ENCODE data around the gene PHF14.
"Not testable (repeated sequence)": the region's sequence is repeated elsewhere in the genome, so short reads cannot be mapped to it uniquely, and the experiment has no call there.

PHF14 gene, protein sequence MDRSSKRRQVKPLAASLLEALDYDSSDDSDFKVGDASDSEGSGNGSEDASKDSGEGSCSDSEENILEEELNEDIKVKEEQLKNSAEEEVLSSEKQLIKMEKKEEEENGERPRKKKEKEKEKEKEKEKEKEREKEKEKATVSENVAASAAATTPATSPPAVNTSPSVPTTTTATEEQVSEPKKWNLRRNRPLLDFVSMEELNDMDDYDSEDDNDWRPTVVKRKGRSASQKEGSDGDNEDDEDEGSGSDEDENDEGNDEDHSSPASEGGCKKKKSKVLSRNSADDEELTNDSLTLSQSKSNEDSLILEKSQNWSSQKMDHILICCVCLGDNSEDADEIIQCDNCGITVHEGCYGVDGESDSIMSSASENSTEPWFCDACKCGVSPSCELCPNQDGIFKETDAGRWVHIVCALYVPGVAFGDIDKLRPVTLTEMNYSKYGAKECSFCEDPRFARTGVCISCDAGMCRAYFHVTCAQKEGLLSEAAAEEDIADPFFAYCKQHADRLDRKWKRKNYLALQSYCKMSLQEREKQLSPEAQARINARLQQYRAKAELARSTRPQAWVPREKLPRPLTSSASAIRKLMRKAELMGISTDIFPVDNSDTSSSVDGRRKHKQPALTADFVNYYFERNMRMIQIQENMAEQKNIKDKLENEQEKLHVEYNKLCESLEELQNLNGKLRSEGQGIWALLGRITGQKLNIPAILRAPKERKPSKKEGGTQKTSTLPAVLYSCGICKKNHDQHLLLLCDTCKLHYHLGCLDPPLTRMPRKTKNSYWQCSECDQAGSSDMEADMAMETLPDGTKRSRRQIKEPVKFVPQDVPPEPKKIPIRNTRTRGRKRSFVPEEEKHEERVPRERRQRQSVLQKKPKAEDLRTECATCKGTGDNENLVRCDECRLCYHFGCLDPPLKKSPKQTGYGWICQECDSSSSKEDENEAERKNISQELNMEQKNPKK

DNA sequence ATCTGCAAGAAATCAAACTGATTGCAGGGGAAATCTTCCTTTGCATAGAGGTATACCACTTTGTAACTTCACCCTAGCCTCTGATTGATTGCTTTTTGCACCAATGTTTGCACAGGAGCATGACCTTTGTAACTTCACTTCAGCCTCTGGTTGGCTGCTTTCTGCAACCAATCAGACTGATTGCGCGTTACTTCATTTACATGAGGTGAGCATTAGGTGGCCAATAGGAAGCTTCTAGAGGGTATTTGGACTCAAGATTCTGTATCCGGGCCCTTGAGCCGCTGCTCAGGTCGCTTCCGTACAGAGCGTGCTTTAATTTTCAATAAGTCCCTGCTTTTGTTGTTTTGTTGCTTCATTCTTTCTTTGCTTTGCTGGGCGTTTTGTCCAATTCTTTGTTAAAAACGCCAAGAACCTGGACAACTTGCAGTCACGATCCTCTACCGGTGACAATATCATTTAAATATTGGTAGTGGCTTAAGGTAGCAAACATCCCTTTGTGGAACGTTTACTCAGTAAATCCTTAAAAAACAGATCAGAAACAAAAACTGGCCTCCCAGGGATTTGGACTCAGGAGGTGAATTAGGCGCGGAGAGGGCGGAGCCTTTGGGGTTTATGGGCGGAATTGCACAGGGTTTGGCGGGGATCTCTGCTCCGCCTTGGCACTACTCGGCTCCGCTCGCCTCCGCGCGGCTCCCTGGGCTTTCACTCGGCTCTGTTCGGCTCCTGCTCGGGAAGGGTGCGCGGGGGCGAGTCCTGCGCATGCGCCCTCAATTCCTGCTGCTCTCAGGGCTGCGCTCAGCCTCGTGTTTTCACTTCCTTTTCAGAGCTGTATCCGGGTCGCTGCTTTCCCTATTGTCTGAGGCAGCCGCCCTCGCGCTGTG is at the start of gene PHF14:
PHF14 (plus strand) TSS at position 812 of the 881 bp plus-strand sequence. CDS start 452 bp downstream, outside the sequence.
- peak; percentile 88 for DNase-seq (ENCODE audit: low read depth)

DNA sequence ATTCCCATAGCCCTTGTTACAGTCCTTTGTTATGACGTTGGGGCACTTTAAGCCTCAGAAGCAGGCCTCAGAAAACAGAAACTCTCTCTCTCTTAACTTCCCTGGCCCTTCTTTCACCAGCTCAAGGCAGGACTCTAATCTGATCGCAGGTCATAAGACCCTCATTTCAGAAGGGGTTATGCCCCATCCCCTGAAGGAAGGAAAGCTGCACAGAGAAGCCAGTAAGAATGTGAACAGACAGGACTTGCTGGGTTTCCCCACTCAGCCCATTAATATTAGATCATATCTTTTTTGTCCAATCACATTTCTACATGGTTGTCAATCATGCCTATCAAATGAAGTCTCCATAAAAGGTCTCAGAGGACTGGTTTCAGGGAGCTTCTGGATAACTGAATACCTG is 49.3 kb upstream of the PHF14 start:
- DNase-seq (ENCODE audit: low read depth), result no peak

DNA sequence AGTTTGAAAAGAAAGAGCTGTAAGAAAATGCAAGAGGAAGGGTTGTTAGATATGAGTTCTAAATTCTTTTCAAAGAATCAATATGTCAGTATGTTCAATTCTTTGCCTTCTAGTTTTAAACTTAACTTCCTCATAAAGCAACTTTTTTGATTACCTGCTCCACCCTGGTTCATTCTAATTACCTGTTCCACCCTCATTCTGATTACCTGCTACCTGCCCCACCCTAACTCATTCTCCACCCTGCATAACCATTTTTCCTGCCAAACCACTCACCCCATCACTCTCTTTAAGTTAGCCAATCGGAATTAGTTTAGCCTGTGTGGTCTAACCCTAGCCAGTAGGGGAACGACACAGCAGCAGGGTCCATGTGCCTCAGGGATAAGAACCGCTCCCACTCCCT is 45.5 kb upstream of the PHF14 start:
- DNase-seq (ENCODE audit: low read depth), result not testable (repeated sequence)

DNA sequence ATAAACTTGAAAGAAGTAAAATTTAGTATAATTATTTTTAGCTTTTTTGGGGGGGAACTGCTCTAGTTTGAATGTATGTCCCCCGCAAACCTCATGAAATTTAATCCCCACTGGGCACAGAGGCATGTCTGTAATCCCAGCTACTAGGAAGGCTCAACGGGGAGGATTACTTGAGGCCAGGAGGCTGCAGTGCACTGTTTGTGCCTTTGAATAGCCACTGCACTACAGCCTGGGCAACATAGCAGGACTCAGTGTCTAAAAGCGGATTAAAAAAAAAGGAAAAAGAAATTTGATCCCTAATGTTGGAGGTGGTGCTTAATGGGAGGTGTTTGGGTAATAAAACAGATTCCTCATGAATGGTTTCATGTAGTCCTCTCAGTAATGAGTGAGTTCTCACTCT is 43.1 kb upstream of the PHF14 start:
- no peak for DNase-seq (ENCODE audit: low read depth)

DNA sequence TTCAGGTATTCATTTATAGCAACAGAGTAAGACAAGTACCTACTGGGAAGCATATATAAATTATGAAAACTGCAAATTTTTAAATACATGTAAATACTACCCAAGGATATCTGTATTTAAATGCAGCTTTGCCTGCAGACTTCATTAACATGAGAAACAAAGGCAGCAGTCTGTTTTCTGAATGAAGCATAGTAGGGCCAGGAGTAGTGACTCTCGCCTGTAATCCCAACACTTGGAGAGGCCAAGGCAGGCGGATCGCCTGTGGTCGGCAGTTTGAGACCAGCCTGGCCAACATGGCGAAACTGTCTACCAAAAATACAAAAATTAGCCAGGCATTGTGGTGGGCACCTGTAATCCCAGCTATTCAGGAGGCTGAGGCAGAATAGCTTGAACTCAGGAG is 42.5 kb upstream of the PHF14 start:
- DNase-seq (ENCODE audit: low read depth), result no peak

DNA sequence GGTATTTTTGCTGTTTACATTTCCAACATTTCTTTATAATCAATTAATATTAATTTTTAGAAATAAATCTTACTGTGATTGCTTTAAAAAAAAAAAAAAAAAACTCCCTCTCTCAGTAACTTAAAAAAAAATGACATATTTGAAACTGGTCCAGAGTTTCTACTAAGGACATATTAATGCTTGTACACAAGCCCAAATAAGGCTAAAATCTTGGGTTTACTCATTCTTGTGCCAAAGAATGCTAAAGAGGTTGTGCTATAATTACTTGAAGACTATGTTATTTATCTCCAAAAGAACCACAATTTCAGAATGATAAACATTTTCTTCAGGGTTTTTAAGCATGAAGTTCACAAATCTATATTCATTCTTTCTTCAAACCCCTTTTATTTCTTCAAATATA is 39.4 kb upstream of the PHF14 start:
- DNase-seq (ENCODE audit: low read depth), result no peak

DNA sequence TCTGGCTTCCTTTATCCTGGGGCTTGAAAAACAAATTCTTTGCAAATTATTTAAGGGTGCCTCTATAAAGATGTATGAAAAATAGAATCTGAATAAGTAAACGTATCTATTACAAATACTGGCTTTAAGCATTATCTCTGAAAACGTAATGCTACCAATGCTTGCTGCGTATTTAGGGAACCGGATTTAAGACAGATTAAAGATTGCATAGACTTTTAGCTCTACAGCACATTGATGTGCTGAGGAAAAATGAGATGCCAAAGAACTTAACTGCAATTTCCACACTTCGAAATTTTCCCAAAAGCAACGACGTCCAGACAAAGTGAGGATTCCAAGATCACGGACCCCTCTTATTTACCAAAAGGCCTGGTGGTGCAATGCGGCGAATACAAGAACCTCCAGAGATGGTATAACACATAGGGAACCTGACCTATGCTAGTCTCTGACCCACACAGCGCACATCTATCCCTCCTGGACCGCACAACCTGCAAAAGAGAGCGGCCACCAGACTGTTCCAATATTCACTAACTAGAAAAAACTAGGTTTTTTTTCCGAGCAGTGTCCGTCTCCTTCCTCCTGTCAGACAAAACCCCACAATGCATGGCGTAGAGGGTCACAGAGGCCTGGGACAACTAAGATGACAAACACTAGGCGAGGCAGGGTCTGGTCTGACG is 34.3 kb upstream of the PHF14 start:
- no peak for DNase-seq (ENCODE audit: low read depth)

DNA sequence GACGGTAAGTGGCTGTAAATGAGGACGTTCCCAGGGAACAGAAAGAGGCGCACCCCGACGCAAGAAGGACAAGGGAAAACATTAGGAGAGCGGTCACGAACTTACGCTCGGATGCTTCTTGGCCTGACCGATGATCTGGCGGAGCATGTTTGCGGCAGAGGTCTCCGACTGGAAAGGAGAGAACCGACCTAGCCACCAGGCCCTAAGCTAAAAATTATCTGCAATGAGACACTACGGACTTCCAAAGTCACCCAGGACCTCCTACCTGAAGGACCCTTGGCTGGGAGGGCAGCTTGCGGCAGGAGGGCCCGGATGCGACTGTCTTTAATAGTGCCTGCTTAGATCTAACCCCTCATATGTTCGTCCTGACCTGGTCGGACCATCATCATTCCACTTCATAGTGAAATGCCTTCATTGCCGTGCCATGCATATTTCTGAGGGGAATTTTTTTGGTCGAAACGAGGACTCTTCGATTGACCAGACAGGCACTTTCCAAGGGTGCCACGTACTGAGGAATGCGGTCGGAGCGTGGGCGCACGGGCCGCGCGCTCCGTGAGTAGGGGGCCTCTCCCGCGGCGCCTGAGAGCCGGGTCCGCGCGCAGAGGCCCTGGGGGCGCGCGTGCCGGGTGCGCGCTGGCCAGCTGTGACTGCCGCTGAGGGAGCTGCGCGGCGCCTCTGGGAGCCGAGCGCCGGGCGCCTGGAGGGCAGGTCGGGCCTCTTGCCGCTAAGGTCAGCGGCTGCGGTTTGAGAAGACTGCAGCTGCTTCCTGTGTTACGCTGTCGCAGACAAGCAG is 33.6 kb upstream of the PHF14 start:
- peak; percentile 75 for DNase-seq (ENCODE audit: low read depth)

DNA sequence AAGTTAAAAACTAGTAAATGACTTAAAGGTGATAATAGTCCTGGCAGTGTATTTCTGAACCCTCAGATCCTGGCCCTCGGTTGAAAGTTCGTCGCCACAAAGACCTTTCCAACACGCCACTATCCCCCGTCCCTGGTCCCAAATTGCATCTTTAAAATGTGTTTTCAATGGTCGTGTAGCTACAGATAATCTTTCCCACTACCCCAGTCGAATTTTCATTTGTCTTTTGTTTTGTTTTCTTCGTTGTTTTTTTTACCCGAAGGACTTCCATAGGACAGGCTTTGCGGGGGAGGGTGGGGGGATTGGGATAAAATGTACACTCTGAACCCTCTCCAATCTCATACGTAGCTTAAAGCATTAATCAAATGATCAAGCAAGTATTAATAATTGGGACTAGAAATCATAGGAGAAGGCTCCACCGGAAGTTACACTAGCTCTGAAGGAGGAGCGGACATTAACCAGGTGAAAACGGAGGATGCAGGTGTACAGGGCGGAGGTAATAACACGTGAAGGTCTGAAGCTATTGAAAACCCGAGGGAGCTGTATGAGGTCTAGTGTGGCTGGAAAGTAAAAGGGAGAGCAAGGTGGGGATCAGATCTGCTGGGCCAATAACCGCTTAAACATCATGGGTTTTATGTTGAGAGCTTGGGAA is 32.8 kb upstream of the PHF14 start:
- DNase-seq (ENCODE audit: low read depth), result no peak

DNA sequence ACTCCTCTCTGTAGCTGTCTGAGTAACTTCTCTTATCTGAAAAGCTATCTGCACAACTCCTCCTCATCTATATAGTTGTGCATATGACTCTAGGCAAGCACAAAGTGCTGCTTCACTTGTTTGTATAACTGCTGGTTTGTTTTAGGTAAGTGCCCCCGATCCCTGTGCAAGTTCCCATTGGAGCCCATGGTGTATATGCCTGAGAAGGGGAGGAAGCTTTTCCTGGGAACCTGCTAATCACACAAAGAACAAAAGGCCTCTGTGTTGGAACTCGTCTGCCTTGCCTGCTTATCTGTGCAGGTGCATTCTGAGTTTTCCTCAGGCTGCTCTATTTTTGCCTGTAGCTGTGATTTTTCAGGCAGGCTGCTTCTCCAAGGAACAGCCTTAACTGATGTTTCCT is 23.2 kb upstream of the PHF14 start:
- DNase-seq (ENCODE audit: low read depth), result no peak

DNA sequence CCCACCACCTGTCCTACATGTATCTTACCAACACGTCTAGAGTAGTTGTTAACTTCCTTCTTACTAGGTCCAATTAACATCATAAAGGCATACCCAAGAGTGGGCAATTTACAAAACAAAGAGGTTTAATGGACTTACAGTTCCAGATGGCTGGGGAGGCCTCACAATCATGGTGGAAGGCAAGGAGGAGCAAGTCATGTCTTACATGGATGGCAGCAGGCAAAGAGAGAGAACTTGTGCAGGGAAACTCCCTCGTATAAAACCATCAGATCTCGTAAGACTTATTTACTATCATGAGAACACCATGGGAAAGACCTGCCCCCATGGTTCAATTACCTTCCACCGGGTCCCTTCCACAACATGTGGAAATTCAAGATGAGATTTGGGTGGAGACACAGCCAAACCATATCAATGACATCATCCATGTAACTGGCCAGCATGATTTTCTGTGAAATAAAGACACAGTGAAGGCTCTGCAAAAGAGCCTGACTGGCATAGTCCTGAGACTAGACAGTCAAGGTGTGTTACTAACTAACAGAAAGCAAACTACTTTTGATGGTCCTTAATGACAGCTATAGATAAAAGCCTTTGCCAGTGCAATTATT is 22.6 kb upstream of the PHF14 start:
- DNase-seq (ENCODE audit: low read depth), result not testable (repeated sequence)

DNA sequence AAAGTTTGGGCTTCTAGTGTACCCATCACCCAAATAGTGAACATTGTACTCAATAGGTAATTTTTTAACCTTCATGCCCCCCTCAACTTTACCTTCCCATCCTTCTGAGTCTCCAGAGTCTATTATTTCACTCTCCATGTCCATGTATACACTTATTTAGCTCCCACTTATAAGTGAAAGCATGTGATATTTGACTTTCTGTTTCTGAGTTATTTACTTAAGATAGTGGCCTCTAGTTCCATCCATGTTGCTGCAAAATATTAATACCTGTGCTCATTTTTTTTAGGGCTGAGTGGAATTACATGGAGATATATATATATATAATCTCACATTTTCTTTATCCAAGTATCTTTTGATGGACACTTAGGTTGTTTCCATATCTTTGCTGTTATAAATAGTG is 21.1 kb upstream of the PHF14 start:
- DNase-seq (ENCODE audit: low read depth), result no peak

DNA sequence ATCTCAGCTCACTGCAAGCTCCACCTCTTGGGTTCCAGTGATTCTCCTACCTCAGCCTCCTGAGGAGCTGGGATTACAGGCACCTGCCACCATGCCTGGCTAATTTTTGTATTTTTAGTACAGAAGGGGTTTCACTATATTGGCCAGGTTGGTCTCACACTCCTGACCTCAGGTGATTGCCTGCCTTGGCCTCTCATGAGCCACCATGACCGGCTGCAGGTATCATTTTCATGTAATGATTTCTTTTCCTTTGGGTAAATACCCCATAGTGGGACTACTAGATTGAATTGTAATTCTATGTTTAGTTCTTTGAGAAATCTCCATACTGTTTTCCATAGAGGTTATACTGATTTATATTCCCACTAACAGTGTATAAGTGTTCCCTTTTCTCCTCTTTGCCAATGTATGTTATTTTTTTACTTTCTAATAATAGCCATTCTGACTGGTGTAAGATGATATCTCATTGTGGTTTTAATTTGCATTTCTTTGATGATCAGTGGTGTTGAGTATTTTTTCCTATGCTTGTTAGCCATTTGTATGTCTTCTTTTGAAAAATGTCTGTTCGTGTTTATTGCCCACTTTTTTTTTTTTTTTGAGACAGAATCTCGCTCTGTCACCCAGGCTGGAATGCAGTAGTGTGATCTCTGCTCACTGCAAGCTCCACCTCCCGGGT is 20.5 kb upstream of the PHF14 start:
- not testable (repeated sequence) for DNase-seq (ENCODE audit: low read depth)

DNA sequence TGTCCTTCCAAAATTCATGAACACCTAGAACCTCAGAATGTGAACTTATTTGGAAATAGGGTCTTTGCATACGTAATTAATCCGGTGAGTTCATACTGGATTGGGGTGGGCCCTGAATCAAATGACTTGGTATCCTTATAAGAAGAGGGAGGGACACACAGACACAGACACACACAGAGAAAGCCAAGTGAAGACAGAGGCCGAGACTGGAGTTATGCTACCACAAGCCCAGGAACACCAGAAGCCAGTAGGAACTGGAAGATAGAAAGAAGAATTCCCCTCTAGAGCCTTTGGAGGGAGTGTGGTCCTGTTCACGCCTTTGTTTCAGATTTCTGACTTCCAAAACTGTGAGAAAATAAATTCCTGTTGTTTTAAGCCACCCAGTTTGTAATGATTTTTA is 17.1 kb upstream of the PHF14 start:
- no peak for DNase-seq (ENCODE audit: low read depth)

DNA sequence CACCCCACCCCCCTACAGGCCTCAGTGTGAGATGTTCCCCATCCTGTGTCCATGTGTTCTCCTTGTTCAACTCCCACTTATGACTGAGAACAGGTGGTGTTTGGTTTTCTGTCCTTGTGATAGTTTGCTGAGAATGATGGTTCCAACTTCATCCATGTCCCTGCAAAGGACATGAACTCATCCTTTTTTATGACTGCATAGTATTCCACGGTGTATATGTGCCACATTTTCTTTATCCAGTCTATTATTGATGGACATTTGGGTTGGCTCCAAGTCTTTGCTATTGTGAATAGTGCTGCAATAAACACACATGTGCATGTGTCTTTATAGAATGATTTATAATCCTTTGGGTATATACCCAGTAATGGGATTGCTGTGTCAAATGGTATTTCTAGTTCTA is 13.4 kb upstream of the PHF14 start:
- not testable (repeated sequence) for DNase-seq (ENCODE audit: low read depth)

DNA sequence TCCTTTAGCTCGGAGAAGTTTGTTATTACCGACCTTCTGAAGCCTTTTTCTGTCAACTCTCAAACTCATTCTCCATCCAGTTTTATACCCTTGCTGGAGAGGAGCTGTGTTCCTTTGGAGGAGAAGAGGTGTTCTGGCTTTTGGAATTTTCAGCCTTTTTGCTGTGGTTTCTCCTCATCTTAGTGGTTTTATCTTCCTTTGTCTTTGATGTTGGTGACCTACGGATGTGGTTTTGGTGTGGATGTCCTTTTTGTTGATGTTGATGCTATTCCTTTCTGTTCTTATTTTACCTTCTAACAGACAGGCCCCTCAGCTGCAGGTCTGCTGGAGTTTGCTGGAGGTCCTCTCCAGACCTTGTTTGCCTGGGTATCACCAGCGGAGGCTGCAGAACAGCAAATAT is 8.7 kb upstream of the PHF14 start:
- not testable (repeated sequence) for DNase-seq (ENCODE audit: low read depth)

DNA sequence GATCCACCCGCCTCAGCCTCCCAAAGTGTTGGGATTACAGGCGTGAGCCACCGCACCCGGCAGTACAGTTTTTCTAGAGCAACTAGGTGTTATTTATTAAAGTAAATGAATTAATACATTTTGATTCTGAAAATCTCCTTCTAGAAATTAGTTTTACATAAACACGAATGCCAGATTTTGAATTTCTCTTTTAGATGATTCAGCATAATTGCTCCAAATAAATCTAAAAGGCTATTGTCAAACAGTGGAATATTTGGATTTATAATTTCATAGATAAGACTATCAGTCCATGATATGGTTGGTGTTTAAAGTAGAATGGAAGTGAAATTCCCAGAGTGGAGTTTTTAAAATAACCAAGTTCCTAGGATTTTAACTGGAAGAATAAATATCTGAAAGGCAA is 1.5 kb upstream of the PHF14 start:
- no peak for DNase-seq (ENCODE audit: low read depth)

DNA sequence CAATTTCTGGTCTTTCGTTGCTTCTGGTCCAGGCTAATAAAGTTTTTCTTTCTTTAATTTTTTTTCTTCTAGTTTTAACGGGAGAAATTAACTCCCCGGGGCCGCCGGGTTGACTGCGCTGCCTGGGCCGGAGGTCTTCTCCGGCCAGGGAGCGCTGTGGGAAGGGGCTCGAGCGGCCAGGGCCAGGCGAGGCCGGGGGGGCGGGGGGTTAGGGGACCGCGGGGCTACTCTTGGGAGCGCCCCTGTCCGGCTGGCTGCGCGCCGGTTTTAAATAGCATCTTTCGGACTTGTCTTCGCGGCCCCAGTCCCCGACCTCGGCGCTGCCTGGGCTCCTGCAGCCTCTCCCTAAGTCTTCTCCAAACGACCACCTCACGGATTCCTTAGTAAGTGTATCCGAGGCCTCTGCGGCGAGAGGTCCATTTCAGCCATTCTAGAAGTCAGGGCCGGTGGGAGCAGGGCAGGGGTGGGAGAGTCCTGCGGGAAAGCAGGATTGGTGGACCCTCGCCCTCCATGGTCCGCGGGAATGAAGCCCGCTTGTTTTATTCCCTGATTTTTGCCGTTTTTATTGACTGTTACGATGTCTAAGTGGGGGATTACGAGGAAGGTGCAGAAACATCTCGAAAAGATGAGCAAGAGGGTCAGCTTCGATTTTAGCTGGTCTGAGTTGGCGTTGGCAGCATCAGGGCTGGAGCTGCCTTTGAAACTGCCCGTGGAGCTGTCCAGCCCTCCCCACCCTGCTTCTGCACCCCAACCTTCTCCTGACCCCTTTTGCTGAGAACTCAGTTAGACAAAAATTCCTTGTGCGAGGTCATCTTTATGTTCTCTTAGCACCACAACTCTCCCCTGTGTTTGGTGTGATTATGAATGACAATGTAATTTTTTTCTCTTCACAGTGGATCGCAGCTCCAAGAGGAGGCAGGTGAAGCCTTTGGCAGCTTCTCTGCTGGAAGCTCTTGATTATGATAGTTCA is 555 bp downstream of the PHF14 start:
- DNase-seq (ENCODE audit: low read depth), result no peak
